ENCODE data around the gene MT1B.

MT1B gene

DNA sequence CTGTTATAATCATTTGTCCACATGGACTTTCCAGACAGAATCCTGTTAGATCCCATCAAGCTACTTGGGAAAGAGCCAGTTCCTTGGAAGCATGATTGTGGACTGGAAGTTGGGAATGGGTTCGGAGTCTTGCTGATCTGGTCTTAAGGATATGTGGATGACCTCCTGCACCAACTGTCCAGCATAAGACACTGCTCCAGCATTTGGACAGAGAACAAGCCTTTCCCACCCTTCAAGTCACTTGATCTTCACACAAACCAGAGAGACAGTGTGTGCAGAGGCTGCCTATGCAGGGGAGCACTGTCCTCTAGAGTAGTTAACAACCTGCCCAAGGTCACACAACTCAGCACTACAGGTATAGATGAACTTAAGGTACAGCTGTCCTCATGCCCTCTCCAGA lies 5.8 kb upstream of the MT1B start:
- H3K36me3 Mint-ChIP-seq (ENCODE audit: low read depth): no peaks in the 10 kb centered on the region
- no peaks in the 10 kb centered on the region for H3K9me3 Mint-ChIP-seq
- H3K27me3 Mint-ChIP-seq (ENCODE audit: low read depth): peaks cover 100% of the 10 kb centered on the region
- no peak overlapping the region for H3K4me3 Mint-ChIP-seq
- TF ChIP-seq, protein P1, sequence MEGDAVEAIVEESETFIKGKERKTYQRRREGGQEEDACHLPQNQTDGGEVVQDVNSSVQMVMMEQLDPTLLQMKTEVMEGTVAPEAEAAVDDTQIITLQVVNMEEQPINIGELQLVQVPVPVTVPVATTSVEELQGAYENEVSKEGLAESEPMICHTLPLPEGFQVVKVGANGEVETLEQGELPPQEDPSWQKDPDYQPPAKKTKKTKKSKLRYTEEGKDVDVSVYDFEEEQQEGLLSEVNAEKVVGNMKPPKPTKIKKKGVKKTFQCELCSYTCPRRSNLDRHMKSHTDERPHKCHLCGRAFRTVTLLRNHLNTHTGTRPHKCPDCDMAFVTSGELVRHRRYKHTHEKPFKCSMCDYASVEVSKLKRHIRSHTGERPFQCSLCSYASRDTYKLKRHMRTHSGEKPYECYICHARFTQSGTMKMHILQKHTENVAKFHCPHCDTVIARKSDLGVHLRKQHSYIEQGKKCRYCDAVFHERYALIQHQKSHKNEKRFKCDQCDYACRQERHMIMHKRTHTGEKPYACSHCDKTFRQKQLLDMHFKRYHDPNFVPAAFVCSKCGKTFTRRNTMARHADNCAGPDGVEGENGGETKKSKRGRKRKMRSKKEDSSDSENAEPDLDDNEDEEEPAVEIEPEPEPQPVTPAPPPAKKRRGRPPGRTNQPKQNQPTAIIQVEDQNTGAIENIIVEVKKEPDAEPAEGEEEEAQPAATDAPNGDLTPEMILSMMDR (IDR thresholded peaks at IDR 0.05; ENCODE audit: unreplicated experiment in 3 of 3): no peak
- no peaks in the 10 kb centered on the region for H3K4me1 Mint-ChIP-seq
- no peak overlapping the region for H3K27ac Mint-ChIP-seq

DNA sequence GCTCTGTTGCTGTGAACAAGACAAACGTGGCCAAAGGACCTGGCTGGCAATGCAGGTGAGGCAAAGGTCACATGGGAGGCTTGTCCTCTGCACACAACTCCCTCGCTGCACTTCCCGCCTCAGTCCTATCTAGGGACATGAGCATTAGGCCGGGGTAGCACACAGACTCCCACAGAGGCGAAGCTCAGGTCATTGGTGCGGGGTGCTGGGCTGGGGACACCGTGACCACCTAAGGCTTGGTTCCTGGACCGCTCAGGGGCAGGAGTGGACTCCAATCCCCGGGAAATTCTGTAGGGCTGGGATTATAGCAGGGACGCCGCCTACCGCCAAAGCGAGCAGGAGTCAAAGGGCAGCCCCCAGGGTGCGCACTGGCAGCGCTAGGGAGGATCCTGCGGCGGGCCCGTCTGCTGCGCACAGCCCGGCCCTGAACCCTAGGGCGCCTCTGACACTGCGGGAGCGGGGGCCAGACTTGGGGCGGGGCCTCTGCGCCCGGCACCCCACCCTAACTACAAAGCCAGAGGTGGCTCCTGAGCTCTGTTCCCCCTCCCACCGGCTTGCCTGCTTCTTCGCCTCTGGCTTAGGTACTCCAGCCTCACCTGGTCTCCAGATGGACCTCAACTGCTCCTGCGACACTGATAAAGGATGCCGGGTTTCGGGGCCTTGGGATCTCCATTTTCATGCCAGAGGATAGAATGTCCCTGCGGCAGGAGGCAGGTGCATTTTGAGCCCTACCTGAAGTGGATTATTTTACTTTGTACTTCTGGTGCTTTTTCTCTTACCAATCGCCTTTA lies 3.9 kb upstream of the MT1B start:
- TF ChIP-seq, protein P1 (IDR thresholded peaks at IDR 0.05; ENCODE audit: unreplicated experiment in 3 of 3): no peak
- no peaks in the 10 kb centered on the region for H3K9me3 Mint-ChIP-seq
- no peaks in the 10 kb centered on the region for H3K36me3 Mint-ChIP-seq (ENCODE audit: low read depth)
- H3K4me3 Mint-ChIP-seq: no peak overlapping the region
- H3K27me3 Mint-ChIP-seq (ENCODE audit: low read depth): peaks cover 100% of the 10 kb centered on the region
- H3K4me1 Mint-ChIP-seq: no peaks in the 10 kb centered on the region
- H3K27ac Mint-ChIP-seq: no peak overlapping the region

DNA sequence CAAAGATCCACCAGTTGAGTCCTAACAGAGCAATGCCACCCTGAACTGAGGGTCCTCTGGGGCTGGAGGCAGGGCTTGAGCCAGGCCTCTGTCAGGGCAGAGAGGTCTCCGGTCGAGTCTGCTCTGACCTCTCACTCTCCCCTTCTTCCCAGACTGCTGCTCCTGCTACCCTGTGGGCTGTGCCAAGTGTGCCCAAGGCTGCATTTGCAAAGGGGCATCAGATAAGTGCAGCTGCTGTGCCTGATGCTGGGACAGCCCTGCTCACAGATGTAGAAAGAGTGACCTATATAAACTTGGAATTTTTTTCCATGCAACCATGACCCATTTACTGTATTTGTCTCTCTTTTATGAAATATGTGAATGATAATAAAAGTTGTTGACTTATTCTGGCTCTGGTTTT lies 2.4 kb upstream of the MT1B start:
- no peaks in the 10 kb centered on the region for H3K9me3 Mint-ChIP-seq
- no peak overlapping the region for H3K4me3 Mint-ChIP-seq
- no peaks in the 10 kb centered on the region for H3K4me1 Mint-ChIP-seq
- no peak overlapping the region for H3K27ac Mint-ChIP-seq
- H3K36me3 Mint-ChIP-seq (ENCODE audit: low read depth): no peaks in the 10 kb centered on the region
- H3K27me3 Mint-ChIP-seq (ENCODE audit: low read depth): peaks cover 100% of the 10 kb centered on the region
- TF ChIP-seq, protein P1 (IDR thresholded peaks at IDR 0.05; ENCODE audit: unreplicated experiment in 3 of 3): no peak

DNA sequence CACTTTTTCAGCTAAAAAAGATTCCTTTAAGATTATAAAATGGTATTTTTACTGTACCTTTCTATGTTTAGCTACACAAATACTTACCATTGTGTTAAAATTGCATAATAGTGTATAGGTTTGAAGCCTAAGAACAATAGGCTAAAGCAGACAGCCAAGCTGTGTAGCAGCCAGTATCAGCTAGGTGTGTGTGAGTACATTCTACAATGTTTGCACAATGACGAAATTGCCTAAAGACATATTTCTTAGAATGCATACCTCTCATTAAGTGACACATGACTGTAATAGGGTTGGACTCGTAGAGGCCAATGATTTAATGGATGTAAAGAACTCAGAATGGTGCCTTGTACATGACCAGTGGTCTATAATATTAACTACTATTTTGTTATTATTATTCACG lies 1.9 kb upstream of the MT1B start:
- peaks cover 99% of the 10 kb centered on the region for H3K27me3 Mint-ChIP-seq (ENCODE audit: low read depth)
- H3K36me3 Mint-ChIP-seq (ENCODE audit: low read depth): no peaks in the 10 kb centered on the region
- H3K4me1 Mint-ChIP-seq: no peaks in the 10 kb centered on the region
- H3K4me3 Mint-ChIP-seq: no peak overlapping the region
- no peak overlapping the region for H3K27ac Mint-ChIP-seq
- TF ChIP-seq, protein P1 (IDR thresholded peaks at IDR 0.05; ENCODE audit: unreplicated experiment in 3 of 3): no peak
- H3K9me3 Mint-ChIP-seq: no peaks in the 10 kb centered on the region

DNA sequence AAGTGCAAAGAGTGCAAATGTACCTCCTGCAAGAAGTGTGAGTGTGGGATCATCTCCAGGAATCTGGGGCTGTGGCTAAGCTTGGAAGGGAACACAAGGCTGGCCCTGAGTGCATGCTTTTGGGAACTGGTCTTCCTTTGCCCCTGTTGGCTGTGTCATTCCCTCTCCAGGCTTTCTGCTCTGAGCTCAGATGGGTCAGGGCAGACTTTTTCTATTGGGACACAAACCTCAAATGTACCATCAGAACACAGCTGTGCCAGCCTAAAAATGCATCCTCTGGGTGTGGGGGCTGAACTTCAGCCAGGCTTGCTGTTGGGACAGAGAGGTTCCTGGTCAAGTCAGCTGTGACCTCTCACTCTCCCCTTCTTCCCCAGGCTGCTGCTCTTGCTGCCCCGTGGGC lies 914 bp downstream of the MT1B start:
- H3K9me3 Mint-ChIP-seq: no peaks in the 10 kb centered on the region
- H3K4me1 Mint-ChIP-seq: no peaks in the 10 kb centered on the region

More for the DNA sequence above, 914 bp downstream of the MT1B start:
- TF ChIP-seq, protein P1 (IDR thresholded peaks at IDR 0.05; ENCODE audit: unreplicated experiment in 3 of 3): no peak
- Mint-ChIP-seq H3K27me3 (ENCODE audit: low read depth) (peaks cover 99% of the 10 kb centered on the region), H3K27ac (no peak overlapping the region), H3K36me3 (ENCODE audit: low read depth) (no peaks in the 10 kb centered on the region), H3K4me3 (no peak overlapping the region)
